NCI-H128 (cell line): ENCODE measurements around the gene PFDN6.

Source experiments
- DNase-seq: peaks from one replicate; lab custom pipeline; 2025; ENCODE audit not compliant: unreplicated experiment; lab: John Stamatoyannopoulos, UW

PFDN6 gene

DNA sequence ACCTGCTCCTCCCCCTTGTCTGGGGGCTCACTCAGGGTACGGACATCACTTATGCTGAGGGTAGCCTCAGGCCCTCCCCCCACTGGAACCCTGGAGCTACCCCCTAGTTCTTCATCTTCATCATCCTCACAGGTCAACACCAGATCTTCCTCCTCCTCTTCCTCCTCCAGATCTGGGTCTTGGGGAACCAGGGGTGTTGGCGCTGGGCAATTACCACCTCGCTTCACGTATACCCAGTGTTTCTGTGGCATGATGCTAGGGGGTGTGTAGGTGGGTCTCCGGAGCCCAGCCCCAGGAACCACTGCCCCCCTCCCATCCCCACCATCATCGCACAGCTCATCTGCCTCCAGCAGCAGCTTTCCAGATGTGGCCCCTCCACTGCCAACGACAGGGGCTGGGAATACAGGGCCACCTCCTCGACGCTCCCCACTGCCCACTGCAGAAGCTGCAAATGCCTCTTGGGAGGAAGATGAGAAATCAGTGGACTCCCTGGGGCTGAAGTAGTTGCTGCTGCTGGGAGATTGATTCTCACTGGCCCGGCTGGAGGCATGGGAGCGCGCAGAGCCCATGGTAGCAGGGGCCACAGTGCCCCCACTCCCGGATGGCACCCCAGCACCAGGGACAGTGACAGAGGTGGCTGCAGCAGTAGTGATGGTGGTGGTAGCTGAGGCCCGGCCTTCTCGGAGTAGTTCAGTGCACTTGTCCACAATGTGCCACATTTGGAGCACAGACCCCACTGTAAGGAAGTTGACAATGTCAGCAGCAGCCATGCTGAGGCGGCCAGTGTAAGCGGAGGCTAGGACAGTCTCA lies 26.6 kb downstream of the PFDN6 start:
- DNase-seq = no peak

GRCh38 chr6:33316603-33317418 lies 27.4 kb downstream of the PFDN6 start:
- no peak for DNase-seq

DNA sequence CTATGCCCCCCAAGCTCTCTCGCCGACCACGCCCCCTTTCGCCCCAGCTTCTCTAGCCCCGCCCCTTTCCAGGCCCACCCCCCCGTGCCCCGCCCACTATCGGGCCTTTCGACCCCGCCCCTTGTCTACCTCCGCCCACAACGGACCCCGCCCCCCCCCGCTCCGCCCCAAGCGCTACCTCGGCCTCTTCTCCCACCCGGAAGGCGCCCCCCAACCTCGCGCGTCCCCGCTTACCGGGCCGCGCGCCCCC lies 27.9 kb downstream of the PFDN6 start:
- no peak for DNase-seq

DNA sequence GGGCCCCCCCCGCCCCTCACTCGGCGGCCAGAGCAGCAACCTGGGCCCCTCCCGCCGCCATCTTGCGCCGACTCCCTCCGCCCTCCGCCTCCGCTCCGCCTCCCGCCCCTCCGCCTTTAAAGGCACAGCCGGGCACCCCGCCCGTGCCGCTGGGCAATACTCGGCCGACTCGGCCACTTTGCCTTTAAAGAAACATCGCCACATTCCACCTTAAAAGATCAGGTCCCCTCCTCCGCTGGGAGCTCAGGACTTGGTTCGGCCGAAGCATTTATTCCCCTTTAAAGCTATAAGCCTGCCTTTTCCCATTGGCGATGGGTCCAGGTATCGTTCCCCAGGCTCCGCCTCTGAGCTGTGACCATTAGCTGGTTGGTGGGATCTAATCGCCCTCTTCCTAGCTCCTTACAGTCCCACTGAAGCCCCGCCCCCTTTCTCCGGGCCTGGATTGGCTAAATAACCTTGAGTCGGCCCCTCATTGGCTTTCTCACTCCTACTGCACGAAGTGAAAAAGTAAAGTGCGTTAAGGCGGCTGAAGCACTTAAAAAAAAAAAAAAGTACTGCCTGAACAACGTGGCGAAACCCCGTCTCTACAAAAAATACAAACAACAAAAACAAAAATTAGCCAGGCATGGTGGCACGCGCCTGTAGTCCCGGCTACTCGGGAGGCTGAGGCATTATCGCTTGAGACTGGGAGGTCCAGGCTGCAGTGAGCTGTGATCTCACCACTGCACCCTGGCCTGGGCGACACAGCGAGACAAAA lies 28.4 kb downstream of the PFDN6 start, which contains the start of gene ZBTB22:
Gene ZBTB22, minus strand, starts transcription at position 76 of the 757 bp plus-strand sequence. CDS start 828 bp downstream, outside the sequence.
- DNase-seq = peak; percentile 95

DNA sequence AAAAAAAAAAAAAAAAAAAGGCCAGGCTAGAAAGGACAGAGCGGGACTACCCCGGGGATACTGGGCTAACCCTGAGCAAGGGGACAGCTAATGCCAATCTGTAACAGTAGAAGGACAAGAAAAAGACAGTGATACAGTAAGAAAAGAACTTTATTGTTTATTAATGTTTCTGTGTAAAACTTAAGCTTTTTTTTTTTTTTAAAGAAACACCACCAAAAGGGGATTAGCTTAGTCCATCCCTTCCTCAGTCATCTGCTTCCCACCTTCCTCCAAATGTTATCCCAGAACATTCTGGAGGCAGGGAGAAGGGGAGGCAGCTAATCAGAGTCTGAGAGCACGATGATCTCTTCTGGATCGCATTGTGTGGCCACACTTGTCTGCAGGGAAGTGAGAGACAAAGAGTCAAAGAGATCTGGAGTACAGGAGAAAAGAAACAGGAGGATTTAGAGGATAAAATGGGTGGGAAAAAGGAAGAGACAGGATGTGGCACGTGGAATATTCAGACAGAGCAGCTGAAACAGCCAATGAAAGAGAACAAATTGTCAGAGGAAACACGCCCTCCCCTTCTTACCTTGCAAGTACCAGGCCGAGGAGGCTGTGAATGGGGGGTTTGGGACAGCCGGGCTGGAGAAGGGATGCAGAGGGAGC lies 29.1 kb downstream of the PFDN6 start:
- no peak for DNase-seq

DNA sequence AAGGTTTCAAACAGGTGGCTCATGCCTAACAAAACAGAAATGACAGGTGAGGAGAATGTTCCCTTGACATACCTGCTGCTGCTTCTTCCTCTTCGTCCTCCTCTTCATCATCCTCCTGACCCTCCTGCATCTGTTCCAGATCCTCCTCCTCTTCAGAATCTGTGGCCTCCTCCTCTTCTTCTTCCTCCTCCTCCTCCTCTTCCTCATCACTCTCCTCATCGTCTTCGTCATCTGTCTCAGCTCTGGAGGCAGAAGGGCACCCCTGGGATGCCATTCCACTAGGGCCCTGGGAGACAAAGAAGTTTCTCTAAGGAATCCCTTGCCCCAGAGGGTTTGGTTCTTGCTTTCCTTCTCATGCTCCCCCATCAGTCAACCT lies 30.5 kb downstream of the PFDN6 start:
- DNase-seq = no peak

GRCh38 chr6:33320315-33321181 lies 31.1 kb downstream of the PFDN6 start:
- no peak for DNase-seq

- DNase-seq = no peak
These were observed 31.8 kb downstream of the PFDN6 start for GRCh38 chr6:33321227-33321626.

DNA sequence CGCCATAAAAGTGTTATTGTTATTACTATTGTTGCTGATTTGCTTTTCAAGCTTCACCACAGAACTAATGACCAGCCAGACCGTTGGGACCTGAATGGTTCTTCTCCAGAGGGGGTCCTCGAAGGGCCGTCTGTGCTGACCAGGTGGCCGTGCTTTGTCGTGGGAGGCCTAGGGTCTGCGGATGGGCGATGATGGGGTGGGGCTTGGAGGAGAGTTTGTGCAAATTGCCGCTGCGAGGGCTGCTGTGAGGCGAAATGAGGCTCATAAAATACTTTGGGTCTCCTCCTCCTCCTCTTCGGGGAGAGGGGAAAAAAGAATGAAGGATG lies 34.2 kb downstream of the PFDN6 start:
- no peak for DNase-seq

- DNase-seq = no peak
These were observed 34.7 kb downstream of the PFDN6 start for GRCh38 chr6:33324125-33324524.

DNA sequence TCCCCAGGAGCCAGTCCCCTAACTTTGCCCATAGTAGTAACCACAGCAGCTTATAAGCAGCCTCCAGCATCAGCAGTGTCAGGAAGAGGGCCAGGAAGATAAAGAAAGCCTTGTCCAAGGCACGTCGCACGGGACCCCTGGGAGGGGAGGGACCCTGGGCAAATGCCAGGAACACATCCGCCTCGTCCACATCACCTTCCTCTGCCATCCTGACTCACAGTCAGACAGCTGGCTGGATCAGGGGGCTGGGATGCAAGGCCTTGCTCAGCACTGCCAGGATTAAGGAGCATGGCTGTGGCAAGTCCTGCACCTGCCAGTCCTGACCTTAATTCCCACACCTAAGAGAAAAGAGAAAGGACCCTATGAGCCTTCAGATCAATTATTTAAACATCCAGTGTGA lies 39.7 kb downstream of the PFDN6 start:
- no peak for DNase-seq

- DNase-seq = no peak
These were observed 41.3 kb downstream of the PFDN6 start for GRCh38 chr6:33330736-33331135.

DNA sequence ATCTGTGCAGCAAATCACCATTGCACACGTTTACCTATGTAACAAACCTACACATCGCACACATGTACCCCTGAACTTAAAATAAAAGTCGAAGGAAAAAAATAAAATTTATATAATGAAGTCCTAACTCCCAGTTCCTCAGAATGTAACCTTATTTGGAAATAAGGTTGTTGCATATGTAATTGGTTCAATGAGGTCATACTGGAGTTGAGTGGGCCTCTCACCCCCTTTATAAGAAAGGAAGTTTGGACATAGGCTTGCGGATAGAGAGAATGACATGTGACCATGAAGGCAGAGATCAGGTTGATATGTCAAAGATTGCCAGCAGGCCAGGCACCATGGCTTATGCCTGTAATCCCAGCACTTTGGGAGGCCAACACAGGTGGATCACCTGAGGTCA lies 44.3 kb downstream of the PFDN6 start:
- DNase-seq = no peak

DNA sequence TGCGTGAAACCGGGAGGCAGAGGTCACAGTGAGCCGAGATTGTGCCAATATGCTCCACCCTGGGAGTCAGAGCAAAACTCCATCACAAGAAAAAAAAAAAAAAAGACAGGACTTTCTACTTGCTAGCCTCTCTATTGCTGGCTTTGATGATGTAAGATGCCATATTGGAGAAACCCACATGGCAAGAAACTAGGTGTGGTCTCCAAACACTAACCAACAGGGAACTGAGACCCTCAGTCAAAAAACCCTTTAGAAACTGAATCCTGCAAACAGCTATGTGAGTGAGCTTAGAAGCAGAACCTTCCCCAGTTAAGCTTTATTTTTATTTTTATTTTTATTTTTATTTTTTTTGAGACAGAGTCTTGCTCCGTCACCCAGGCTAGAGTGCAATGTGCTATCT lies 46.5 kb downstream of the PFDN6 start:
- no peak for DNase-seq

DNA sequence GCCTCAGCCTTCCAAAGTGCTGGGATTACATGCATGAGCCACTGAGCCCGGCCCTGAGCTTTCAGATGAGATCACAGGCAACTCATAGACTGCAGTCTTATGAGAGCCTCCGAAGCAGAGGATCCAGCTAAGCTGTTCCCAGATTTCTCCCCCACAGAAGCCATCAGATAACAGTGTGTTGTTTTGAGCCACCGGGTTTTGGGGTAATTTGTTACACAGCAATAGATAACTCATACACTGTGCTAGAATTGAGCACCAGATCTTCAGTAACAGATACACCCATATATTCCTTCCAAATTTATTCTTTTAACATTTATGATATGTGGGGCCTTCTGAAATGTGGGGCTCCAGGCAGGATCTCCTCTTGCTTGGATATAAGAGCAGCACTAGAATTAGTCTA lies 47.1 kb downstream of the PFDN6 start:
- no peak for DNase-seq

DNA sequence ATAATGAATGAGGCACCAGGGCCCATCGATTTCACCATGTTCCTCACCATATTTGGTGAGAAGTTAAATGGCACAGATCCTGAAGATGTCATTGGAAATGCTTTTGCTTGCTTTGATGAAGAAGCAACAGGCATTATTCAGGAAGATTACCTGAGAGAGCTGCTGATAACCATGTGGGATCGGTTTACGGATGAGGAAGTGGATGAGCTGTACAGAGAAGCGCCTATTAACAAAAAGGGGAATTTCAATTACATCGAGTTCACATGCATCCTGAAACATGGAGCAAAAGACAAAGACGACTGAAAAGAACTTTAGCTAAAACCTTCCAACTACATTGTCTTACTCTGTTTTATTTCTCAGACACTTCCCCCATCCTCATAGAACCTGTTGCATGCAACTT lies 49.8 kb downstream of the PFDN6 start:
- no peak for DNase-seq
